Fibroblast of lung (primary cell): ENCODE measurements around the gene NIFK. TPM values are rescaled to one million over a fixed set of nuclear protein-coding genes. Genes with fewer than 3 reads are reported as not detected.

ENCODE experiments used
- DNase-seq, 2 donors: peaks; one replicate each; pipeline versions ENCODE4 v3.0.0 to v3.0.0-alpha.2; 2010; ENCODE audit warnings: low read depth in 2 of 2
- H2AFZ ChIP-seq: 2 replicates; pipeline ENCODE4 v1.5.1; 2012; ENCODE audit warnings: low read length, control low read depth, inconsistent platforms
- H3K27ac ChIP-seq: 2 replicates; pipeline ENCODE4 v1.5.1; 2011; ENCODE audit warnings: low read length, control low read depth; ENCODE audit not compliant: insufficient read depth
- H3K27me3 ChIP-seq: 2 replicates; pipeline ENCODE4 v1.5.1; 2011; ENCODE audit warnings: mild to moderate bottlenecking, low read length; ENCODE audit not compliant: control insufficient read depth, insufficient read depth
- H3K36me3 ChIP-seq: 2 replicates; pipeline ENCODE4 v1.5.1; 2011; ENCODE audit warnings: low read length; ENCODE audit not compliant: control insufficient read depth, insufficient read depth
- H3K4me1 ChIP-seq: 2 replicates; pipeline ENCODE4 v1.5.1; 2011; ENCODE audit warnings: low read length; ENCODE audit not compliant: control insufficient read depth, insufficient read depth; ENCODE audit errors: extremely low read depth
- H3K4me2 ChIP-seq: 2 replicates; pipeline ENCODE4 v1.5.1; 2011; ENCODE audit warnings: low read length, control low read depth; ENCODE audit not compliant: insufficient read depth; ENCODE audit errors: extremely low read depth
- H3K4me3 ChIP-seq, 4 experiments: fragments of 200-600 bp in 1 of 4; sonication (generic) in 1 of 4; replicated peaks in 1 of 4; 2 replicates each; pipeline ENCODE4 v1.5.1; 2011 to 2016; ENCODE audit warnings: low read length in 4 of 4, low read depth in 3 of 4, mild to moderate bottlenecking in 3 of 4, control low read depth in 2 of 4, inconsistent platforms in 1 of 4, mixed read lengths in 1 of 4; ENCODE audit not compliant: insufficient read depth in 1 of 4; ENCODE audit errors: control extremely low read depth in 1 of 4
- H3K79me2 ChIP-seq: 2 replicates; pipeline ENCODE4 v1.5.1; 2012; ENCODE audit warnings: mild to moderate bottlenecking, low read length, inconsistent platforms; ENCODE audit not compliant: control insufficient read depth, insufficient read depth
- H3K9ac ChIP-seq: 2 replicates; pipeline ENCODE4 v1.5.1; 2011; ENCODE audit warnings: mild to moderate bottlenecking, low read length, control low read depth; ENCODE audit not compliant: insufficient read depth
- H3K9me3 ChIP-seq: 2 replicates; pipeline ENCODE4 v1.5.1; 2012; ENCODE audit warnings: low read depth, low read length; ENCODE audit not compliant: control insufficient read depth, insufficient read depth
- H4K20me1 ChIP-seq: 2 replicates; pipeline ENCODE4 v1.5.1; 2011; ENCODE audit warnings: low read length; ENCODE audit not compliant: control insufficient read depth, insufficient read depth; ENCODE audit errors: extremely low read depth
- CTCF ChIP-seq, 2 donors: IDR thresholded peaks in 1 of 2; conservative IDR thresholded peaks in 1 of 2; 1 replicate in 1 of 2; 2 replicates in 1 of 2; pipeline ENCODE4 v1.5.1; 2011 to 2012; ENCODE audit warnings: low read length in 2 of 2, control low read depth in 1 of 2, inconsistent platforms in 1 of 2, low read depth in 1 of 2, mild to moderate bottlenecking in 1 of 2
- EZH2 ChIP-seq: IDR thresholded peaks from 2 replicates; pipeline ENCODE4 v1.5.1; 2012; ENCODE audit warnings: low read length, control low read depth, mild to moderate bottlenecking; ENCODE audit errors: missing control alignments
- polyA plus RNA-seq, 2 donors: library from polyadenylated mRNA; depleted of rRNA in 1 of 2; stranded (reverse) in 1 of 2; unstranded in 1 of 2; fragments of >200 nt; gene quantifications; 2 replicates each; pipeline ENCODE4 v1.2.1, GENCODE V29; 2011 to 2012; ENCODE audit warnings: missing spikeins in 1 of 2
- total RNA-seq: library from RNA; depleted of rRNA; stranded (reverse); fragments of >200 nt; gene quantifications from 2 replicates; pipeline ENCODE4 v1.2.1, GENCODE V29; 2014

NIFK gene
- total and polyA plus RNA-seq, 2 donors (not counting 1 experiment from before 2014, with no cell fraction given): 30.7 to 47.4 TPM

- Histone ChIP-seq H3K4me3 (no peak overlapping the region), H3K9ac (no peak overlapping the region), H3K36me3 (no peaks in the 10 kb centered on the region), H2AFZ (no peak overlapping the region), H3K9me3 (no peaks in the 10 kb centered on the region), H3K4me2 (no peak overlapping the region), H3K4me1 (no peaks in the 10 kb centered on the region), H3K27ac (no peak overlapping the region), H3K27me3 (peaks cover 8% of the 10 kb centered on the region), H3K79me2 (no peaks in the 10 kb centered on the region), H4K20me1 (no peaks in the 10 kb centered on the region)
- TF ChIP-seq CTCF (conservative IDR thresholded peaks at IDR 0.05 in 1 of 2, IDR thresholded peaks at IDR 0.05 in 1 of 2; ENCODE audit: low read depth in 1 of 2, low read length in 2 of 2) (no peak), EZH2 (no peak)
- DNase-seq: no peak
Measured at GRCh38 chr2:121746071-121746578, 9.4 kb upstream of the NIFK start.

GRCh38 chr2:121741450-121741849, 4.8 kb upstream of the NIFK start:
- no peak for DNase-seq
- Histone ChIP-seq H3K27me3 (peaks cover 14% of the 10 kb centered on the region), H3K4me2 (no peak overlapping the region), H3K36me3 (no peaks in the 10 kb centered on the region), H3K4me1 (no peaks in the 10 kb centered on the region), H3K79me2 (peaks cover 2% of the 10 kb centered on the region), H2AFZ (no peak overlapping the region), H4K20me1 (no peaks in the 10 kb centered on the region), H3K9me3 (no peaks in the 10 kb centered on the region), H3K27ac (no peak overlapping the region), H3K9ac (no peak overlapping the region), H3K4me3 (no peak overlapping the region)
- TF ChIP-seq EZH2 (no peak), CTCF (conservative IDR thresholded peaks at IDR 0.05 in 1 of 2, IDR thresholded peaks at IDR 0.05 in 1 of 2; ENCODE audit: low read depth in 1 of 2, low read length in 2 of 2) (no peak)

GRCh38 chr2:121740973-121741372, 4.3 kb upstream of the NIFK start:
- no peaks in the 10 kb centered on the region for H3K4me1 ChIP-seq
- H3K9ac ChIP-seq: no peak overlapping the region
- no peak for TF ChIP-seq EZH2
- no peak overlapping the region for H3K27ac ChIP-seq
- H3K4me2 ChIP-seq: no peak overlapping the region
- H2AFZ ChIP-seq: no peak overlapping the region
- DNase-seq: no peak
- no peaks in the 10 kb centered on the region for H3K9me3 ChIP-seq
- H4K20me1 ChIP-seq: no peaks in the 10 kb centered on the region
- H3K27me3 ChIP-seq: peaks cover 14% of the 10 kb centered on the region
- H3K4me3 ChIP-seq: no peak overlapping the region
- H3K79me2 ChIP-seq: peaks cover 7% of the 10 kb centered on the region
- H3K36me3 ChIP-seq: no peaks in the 10 kb centered on the region
